OCI-LY7 (cell line): ENCODE results near the gene PLTP.

ENCODE experiments used
- EZH2phosphoT487 ChIP-seq: fragments of 200-600 bp; sonication (generic); IDR thresholded peaks from 2 replicates; pipeline ENCODE4 v1.6.1; 2018; ENCODE audit warnings: low read depth, borderline replicate concordance, mild to moderate bottlenecking, mixed run types, antibody characterized with exemption, low read length, moderate library complexity, mixed read lengths
- TF ChIP-seq, protein P1 (sequence below): fragments of 200-600 bp; sonication (generic); conservative IDR thresholded peaks from 2 replicates; pipeline ENCODE4 v1.5.1; 2014; ENCODE audit warnings: mild to moderate bottlenecking, antibody characterized with exemption, low read length, moderate library complexity, mixed read lengths

DNA sequence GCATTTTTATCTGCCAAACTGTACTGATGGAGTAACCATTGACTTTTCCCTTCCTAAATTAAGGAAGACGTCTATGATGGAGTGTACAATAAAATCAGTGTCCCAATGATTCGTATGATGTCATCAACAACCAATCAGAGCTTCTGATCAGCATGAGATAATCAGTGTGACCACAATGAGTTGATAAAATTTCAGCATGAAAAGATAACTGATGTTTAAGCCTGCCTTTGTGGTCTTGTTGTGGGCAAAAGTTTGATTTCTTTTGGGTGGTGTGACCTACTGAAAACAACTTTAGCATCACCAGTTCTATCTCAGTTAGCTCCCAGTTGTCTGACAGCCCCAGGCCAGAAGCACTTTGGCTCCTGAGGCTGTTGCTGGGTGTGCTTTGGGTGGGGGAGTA is 25.8 kb upstream of the PLTP start:
- TF ChIP-seq, protein P1, sequence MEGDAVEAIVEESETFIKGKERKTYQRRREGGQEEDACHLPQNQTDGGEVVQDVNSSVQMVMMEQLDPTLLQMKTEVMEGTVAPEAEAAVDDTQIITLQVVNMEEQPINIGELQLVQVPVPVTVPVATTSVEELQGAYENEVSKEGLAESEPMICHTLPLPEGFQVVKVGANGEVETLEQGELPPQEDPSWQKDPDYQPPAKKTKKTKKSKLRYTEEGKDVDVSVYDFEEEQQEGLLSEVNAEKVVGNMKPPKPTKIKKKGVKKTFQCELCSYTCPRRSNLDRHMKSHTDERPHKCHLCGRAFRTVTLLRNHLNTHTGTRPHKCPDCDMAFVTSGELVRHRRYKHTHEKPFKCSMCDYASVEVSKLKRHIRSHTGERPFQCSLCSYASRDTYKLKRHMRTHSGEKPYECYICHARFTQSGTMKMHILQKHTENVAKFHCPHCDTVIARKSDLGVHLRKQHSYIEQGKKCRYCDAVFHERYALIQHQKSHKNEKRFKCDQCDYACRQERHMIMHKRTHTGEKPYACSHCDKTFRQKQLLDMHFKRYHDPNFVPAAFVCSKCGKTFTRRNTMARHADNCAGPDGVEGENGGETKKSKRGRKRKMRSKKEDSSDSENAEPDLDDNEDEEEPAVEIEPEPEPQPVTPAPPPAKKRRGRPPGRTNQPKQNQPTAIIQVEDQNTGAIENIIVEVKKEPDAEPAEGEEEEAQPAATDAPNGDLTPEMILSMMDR, result no peak
- TF ChIP-seq EZH2phosphoT487, result no peak
